Stimulated activated naive CD4-positive, alpha-beta T cell treated with Interleukin-2 at 50 U/mL for 16 hours (primary cell): Measurements from ENCODE around the gene SARM1.
A peak's percentile ranks its signal among the peaks of the same experiment; 100 is the strongest.

Experiments
- DNase-seq: peaks from one replicate; lab custom pipeline; 2025; lab: John Stamatoyannopoulos, UW

The SARM1 gene

DNA sequence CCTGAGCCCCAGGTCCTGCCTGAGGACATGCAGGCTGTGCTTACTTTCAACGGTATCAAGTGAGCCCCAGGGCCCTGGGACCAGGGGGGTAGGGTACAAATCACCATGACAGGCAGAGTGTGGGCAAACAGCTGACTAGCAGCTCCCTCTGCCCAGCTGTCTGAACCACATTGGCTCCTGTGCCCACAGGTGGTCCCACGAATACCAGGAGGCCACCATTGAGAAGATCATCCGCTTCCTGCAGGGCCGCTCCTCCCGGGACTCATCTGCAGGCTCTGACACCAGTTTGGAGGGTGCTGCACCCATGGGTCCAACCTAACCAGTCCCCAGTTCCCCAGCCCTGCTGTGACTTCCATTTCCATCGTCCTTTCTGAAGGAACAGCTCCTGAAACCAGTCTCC is 24.5 kb downstream of the SARM1 start:
- DNase-seq = no peak

DNA sequence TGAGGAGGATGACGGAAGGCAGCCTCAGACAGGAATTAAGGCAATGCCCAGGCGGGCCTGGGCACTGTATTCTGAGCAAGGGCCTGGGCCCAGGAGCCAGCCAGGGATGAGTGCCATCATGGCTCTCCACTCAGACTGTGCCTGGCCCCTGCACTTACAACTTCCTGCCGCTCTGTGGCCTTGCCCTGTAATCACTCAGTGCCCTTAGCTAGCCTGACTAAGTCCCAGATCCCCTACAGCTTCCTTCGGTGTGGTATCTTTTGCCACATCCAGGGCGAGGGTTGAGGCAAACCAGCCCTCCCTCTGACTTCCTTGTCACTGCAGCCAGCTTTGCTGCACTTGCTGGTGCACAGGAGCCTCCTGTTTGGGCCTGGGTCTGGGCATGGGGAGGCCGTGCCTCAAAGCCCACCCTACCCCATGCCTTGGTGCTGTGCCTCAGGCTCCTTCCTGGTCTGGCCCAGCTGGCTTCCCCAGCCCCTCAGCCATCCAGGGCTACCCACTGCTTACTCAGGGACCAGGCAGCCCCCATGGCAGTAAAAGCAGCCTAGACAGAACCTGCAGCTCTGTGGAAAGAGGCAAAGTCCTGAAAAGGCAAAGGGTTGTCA is 25.2 kb downstream of the SARM1 start:
- DNase-seq = no peak

DNA sequence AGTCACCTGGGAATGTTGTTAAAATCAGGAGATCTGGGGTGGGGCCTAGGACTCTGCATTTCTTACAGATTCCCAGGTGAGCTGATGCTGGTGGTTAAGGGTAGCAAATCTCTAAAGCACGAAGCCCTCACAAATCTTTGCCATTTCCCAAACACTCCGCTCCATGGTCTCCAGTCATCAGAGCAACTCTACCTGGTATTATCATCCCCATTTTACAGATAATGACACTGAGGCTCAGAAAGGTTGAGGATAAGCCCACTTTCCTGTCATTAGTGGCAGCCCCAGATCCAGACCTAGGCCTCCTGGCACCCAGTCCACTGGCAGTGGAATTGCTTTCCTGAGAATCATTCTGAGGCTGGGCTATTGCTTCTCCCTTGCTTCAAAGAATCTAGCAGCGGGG is 25.8 kb downstream of the SARM1 start:
- DNase-seq = no peak

DNA sequence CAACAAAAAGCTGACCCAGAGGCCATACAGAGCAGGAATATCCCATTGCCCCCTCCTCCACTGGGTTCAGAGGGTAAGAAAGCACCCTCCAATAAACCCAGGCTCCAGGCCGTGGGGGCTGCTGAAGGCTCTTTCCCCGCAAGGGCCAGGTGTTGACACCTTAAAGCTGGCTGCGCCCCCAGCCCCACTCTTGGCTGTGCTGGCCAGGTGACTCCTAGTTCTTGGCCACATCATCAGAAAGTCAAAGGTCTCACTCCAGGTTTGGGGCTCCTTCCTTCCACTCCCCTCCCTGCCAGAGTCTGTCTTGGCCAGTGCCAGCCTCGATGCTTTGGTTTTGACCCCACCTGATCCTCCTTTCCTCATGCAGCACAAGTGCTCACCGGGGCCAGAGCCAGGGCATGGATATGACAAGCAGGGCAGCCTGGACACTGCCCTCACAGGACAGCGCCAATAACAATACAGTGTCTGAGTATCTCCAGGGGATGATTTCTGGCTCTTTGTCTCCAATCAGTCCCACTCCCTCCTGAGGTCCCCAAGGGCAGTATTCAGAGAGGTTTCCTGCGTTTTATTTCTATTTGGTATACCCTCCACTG is 26.3 kb downstream of the SARM1 start:
- DNase-seq = no peak

DNA sequence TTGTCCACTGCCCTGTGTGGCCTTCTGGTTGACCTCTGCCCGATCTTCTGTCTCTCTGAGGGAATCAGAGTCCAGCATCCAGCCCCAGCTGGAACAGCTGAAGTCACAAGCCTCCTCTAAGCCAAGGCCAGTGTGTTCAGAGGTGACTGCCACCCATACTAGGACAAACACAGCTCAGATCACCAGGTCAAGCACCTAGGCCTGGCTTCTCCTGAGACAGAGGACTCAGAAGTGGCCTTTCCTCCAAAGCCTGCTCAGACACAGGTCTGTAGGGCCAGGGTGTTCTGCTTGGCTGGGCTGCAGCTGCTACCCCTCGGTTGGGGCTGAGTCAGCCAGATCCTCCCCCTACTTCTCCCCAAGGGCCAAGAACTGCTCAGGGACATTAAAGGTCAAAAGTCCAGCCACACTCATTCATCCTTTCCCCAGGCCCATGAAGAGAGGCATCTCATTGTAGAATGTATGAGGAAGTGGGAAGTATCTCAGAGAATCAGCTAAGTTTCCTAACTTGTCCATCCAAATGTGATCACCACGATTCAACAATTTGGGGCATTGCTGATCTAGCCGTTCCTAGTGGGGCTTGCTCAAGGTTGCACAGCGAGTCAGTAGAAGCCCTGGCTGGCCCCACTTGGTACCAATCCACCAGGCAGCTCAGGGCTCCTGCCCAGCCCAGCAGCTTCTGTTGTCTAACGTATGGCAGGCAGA is 26.9 kb downstream of the SARM1 start:
- DNase-seq = no peak

DNA sequence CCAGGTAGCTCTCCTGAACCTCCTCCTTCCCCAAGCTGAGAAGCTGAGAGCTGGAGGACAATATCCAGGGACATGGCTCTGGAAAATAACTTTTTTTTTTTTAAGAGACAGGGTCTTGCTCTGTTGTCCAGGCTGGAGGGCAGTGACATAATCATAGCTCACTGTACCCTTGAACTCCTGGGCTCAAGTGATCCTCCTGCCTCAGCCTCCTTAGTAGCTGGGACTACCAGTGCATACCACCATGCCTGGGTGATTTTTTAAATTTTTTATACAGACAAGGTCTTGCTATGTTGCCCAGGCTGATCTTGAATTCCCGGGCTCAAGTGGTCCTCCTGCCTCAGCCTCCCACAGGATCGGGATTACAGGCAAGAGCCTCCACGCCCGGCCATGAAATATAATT is 28.3 kb downstream of the SARM1 start:
- DNase-seq = no peak

DNA sequence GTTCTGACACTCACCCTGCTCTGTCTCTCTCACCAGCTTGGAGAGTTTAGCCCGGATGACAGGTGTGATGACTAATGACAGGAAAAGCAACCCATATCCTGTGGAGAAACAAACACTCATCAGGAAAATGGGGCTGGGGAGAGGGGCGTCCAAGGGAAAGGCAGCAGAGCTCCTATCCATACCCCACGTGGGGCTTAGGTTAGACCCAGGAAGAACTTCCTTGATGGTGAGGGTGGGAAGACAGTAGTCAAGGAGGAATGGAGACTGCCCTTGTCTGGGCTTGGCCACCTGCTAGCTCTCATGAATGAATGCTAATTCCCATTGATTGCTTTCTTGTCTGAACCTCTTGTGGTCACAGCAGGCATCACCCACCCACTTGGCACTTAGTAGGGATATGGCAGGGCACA is 30.7 kb downstream of the SARM1 start:
- DNase-seq = no peak

DNA sequence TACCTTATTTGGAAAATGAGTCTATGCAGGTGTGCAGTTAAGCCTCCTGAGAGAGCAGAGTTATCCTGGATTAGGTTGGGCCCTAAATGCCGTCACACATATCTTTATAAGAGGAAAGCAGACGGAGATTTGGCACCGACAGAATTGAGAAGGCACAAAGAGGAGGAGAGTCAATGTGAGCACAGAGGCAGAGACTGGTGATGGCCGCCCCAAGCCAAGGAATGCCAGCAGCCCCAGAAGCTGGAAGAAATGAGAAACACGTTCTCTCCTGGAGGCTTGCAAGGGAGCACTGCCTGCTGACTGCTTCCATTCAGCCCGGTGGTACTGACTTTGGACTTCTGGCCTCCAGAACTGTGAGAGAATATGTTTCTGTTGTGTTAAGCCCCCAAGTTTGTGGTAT is 31.4 kb downstream of the SARM1 start:
- no peak for DNase-seq

DNA sequence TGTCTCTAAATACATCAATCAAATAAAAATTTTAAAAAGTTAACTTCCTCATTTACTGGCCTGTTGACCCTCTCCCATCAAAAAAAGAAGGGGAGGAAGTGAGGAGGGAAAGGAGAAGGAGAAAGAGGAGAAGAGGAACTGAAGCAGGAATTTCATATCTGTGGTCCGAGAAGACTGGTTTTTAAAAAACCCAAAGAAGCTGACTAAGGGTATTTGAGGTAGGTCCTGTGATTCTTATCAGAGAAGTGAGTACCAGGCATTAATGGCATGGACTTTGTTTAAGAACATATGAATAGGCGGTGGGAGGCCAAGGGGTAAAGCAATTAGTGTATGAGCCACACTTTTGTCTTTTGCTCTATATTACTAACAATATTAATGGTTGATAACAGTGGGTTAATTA is 32.5 kb downstream of the SARM1 start:
- no peak for DNase-seq

DNA sequence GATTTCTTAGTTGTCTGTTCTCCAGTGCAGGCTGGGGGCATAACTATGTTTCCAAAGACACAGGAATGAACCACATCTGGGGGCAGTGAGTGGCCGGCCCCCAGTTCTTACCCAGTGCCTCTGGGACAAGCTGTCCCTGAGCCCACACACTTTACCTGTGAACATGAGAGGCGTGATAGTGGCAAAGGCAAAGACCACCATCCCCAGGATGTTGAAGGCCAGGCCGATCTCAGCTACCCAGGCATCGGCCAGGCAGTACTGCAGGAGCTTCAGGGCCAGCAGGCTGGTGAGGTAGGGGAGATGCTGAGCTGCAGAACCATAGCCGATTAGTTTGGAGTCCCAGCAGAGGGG is 32.9 kb downstream of the SARM1 start:
- DNase-seq = no peak

DNA sequence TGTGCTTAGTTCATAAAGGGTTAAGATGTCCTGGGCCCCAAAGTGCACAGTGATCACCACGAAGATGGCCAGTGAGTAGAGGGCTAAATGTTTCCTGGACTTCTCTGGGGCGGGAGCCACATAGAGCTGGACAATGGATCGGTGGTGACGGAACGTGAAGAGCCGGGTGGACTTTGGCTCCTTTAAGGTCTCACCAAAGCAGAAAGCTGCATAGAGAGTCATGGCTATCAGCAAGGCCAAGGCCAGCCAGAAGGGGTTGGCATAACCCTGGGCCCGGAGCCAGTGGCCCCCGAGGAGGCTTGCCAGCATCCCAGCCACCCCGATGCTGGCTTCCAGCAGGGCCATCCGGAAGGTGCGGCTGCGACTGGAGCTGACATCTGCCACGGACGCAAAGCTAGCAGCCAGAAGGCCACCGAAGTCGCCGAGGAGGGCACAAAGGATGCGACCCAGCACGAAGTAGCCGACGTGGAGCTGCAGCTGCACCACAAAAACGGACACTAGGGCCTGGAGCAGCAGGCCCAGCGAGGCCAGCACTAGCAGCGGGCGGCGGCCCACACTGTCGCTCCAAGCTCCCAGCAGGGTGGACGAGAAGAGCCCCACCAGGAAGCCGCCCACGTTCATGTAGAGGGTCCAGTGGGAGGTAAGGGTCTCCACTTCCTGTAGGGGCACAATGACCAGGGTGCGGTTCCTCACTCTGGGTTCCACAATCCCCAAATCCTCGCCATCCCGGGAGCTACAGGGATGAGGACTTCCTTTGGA is 33.5 kb downstream of the SARM1 start:
- DNase-seq = no peak

DNA sequence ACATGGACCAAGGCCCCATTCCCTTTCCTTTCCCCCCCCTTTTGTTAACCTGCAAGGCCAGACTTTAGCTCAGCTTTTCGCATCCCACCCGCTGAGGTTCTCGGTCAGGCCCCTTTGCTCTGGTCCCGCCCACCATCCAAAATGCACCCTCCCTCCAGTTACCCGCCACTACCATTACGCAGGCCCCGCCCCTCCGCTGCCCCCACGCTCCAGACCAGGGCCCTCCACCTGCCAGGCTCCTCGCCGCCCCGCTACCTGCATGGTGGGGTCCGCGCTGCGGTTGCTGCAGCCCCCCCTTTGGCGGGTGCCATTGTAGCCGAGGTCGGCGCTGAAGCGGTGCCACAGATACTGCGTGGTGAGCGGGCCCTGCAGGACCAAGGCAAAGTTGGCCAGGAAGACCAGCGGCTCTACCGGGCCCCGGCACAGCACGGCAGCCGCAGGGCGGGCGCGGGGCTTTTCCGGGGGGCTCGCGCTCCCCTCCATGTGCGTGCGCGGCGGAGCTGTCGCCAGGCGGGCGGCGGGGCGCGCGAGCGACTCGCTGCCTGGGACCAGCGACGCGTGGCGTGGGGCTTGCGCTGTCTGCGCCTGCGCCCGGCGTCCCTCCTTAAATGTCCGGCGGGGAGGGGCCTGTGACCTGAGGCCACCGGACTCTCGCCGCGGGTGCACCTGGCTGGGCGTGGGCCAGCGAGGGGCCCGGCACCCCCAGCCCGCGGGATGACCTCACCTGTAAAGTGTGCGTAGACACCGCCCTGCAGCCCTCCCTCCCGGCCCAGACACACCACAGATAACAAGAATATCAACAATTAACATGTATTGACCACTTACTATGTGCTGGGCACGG is 34.4 kb downstream of the SARM1 start, which contains the start of gene SLC46A1:
SLC46A1 (minus strand) TSS at position 581 of the 841 bp plus-strand sequence; CDS start at position 483, 98 bp downstream.
- DNase-seq = peak; percentile 62

DNA sequence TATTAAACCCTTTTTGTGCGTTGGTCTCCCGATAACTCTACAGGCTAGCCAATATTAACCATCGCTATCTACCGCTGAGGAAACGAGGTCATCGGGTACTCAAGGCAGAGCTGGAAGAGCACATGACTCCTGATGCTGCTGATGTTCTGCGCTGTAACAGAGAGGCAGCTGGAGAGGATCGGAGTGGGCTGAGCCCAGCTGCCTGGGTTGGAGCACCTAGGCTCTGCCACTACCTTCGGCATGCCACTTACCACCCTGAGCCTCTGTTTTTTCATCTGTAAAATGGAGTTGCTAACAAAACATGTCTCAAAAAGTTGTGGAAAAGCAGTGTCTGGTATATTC is 35.0 kb downstream of the SARM1 start:
- no peak for DNase-seq

DNA sequence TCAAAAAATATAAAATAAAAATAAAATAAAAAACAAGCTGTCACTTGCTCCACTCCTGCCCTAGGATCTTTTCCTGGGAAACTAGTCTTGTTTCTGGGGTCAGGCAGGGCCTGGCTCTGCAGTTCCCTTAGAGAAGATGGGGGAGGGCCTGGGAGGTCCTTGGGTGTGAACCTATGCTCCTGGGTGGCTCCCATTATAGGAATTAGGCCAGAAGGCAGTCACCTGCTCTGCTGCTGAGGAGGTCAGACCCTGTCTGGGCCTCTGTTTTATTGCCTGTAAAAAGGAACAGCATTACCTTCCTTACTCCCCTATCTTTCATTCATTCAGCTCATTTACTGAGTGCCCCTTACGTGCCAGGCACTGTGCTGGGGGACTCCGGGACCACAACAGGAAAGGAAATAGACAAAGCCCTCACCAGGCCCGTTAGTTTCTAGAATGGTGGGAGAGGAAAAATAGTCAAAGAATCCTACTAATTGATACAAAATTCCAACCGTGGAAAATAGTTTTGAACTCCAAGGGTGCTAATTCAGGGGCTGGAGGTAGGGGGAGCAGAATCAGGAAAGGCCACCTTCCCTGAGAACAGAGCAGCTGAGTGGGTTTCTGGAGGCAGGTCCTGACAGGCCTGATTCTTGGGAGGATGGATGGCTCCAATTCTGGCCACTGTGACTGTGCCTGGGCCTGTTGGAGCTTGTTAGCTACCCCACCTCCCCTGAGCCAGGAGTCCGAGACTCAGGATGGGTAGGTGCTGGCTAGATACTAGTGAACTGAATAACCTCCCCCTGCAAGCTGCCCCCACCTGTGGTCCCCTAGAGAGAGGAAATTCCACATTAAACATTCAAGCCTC is 35.9 kb downstream of the SARM1 start:
- no peak for DNase-seq

DNA sequence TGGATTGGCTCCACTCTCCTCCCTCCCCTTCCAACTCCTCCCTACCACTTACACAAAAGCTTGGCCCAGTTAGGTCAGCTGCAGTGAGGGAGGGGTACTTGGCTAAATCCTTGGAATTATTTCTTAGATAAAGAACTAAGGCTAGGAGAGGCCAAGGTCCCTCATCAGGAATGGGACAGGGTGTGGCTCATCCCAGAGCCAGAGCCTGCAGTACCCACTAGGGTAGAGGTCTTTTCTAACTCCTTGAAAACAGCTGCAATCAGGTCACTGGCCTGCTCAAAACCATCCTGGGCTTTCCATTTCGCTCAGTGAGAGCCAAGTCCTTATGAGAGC is 36.4 kb downstream of the SARM1 start:
- DNase-seq = no peak

DNA sequence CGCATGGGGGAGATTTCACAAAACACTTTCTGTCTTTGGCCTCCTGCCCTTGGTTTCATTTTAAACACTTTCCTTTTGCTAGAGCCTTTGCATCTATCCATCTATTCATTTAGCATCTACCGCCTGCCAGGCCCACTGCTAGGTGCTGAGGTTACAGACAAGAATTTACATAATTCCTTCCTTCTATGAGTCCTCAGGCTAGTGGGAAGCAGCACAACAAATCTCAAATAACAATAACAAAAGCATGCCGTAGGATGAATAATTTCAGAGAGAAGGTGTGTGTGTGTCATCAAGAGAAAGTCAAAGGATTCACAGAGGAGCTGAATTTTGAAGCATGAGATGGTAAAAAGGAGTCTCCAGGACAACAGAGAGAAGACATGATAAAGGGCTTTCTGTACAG is 40.6 kb downstream of the SARM1 start:
- no peak for DNase-seq

DNA sequence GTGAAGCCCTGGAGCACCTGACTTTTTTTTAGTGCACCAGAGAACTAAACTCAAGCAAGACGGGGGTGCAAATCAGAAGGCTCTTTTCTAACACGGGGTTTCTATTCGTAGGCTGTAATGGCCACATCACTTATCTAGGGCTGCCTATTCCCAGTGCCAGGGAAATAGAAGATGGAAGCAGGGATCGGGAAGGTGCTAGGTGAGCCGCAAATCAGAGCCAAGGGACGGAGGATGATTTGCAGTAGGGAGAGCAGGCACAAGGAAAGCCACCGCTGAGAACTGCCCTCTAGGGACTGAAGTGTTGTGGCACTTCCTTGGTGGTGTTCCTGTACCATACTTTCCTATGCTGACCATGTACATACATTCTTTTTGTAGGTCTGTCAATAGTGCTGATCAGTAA is 42.3 kb downstream of the SARM1 start:
- DNase-seq = no peak

DNA sequence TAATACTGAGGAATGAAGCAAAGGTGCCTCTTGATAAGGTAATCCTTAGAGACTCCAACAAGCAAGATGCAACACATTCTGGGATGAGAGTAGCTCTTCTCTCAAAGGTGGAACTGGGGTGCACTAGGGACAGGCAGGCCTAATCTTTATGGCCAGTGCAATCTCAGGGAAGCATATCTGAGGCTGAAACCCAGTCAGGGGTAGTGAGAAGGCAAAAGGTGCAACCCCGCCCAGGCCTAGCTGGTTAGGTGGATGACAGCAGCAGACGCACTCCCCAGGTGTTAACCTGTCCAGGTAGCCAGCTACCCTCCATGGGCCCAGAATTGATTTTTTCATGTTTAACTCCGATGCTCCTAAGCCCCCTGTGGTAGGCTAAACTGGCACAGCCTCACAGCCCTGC is 44.4 kb downstream of the SARM1 start:
- DNase-seq = no peak

DNA sequence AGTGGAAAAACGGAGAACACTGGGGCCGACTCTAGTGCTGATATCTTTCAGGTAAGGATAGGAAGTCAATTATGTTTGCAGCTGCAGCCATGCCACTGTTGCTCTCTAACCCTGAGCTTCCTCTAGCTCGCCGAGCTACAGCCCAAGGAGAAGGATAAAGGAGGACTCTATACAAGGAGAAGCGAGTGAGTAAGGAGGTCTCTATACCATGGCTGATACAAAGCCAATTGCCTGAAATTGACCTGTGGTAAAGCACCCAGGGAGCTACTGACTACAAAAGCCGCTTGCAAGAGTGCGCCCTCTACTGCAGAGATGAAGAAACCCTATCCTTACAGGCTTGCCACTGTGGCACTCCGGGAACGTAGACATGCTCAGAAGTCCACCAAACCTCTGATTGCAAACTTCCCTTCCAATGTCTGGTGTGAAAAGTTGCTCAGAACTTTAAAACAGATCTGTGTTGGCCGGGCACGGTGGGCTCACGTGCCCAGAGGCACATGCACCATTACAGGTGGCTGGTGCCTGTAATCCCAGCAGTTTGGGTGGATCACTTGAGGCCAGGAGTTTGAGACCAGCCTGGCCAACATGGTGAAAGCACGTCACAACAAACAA is 45.3 kb downstream of the SARM1 start:
- peak; percentile 19 for DNase-seq

DNA sequence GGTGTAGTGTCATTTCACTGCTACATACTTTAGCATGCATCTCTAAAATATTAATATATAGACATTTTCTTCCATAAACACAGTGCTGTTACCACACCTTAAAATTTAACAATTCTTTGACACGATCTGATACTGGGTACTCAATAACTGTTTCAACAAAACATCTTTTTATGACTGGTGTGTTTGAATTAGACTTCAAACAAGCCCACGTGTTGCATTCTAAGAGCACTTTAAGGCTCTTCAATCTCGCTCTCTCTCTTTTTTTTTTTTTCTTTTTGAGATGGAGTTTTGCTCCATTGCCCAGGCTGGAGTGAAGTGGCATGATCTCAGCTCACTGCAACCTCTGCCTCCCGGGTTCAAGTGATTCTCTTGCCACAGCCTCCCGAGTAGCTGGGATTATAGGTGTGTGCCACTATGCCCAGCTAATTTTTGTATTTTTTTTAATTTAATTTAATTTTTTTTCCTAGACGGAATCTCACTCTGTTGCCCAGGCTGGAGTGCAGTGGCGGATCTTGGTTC is 50.4 kb downstream of the SARM1 start:
- no peak for DNase-seq

DNA sequence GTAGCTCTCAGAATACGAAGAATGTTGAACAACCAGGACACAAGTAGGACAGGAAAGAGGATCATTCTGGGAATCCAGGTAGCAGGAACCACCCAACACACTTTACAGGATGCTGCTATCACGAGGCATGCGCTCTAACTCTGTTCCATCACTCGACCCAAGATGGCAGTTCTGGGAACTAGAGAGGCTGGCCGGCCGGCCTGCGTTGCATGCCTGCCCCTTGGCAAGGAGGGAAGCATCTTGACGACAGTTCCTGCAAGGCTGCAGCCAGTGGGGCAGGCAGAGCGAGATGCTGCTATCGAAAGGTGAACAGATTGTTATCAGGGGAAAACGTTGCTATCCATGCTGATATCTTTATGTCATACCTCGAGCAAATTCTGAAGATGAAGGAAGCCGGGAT is 53.7 kb downstream of the SARM1 start:
- no peak for DNase-seq
